ENCODE results near the gene TWIST1.

DNA sequence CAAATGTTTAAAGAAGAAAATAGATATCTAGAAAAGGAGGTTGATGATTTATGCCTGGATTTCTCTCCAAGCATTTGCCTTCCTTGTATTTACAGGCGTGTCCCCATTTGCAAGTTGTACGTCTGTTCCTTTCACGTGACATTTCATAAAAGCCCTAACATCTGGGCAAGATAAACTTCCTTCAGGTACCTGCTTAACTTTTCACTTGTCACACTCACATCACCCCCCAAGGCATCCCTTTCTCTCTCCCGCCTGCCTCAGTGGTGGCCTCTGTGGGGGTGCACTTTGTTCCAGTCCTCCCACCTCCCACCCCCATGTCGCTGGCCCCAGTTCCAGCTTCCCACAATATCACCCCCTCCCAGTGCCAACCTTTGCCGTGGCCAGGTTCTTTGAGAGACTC is 6.7 kb downstream of the TWIST1 start:
- TF ChIP-seq, protein P1, sequence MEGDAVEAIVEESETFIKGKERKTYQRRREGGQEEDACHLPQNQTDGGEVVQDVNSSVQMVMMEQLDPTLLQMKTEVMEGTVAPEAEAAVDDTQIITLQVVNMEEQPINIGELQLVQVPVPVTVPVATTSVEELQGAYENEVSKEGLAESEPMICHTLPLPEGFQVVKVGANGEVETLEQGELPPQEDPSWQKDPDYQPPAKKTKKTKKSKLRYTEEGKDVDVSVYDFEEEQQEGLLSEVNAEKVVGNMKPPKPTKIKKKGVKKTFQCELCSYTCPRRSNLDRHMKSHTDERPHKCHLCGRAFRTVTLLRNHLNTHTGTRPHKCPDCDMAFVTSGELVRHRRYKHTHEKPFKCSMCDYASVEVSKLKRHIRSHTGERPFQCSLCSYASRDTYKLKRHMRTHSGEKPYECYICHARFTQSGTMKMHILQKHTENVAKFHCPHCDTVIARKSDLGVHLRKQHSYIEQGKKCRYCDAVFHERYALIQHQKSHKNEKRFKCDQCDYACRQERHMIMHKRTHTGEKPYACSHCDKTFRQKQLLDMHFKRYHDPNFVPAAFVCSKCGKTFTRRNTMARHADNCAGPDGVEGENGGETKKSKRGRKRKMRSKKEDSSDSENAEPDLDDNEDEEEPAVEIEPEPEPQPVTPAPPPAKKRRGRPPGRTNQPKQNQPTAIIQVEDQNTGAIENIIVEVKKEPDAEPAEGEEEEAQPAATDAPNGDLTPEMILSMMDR (conservative IDR thresholded peaks at IDR 0.05; ENCODE audit: low read depth in 2 of 2), result no peak
- TF ChIP-seq, protein P2, sequence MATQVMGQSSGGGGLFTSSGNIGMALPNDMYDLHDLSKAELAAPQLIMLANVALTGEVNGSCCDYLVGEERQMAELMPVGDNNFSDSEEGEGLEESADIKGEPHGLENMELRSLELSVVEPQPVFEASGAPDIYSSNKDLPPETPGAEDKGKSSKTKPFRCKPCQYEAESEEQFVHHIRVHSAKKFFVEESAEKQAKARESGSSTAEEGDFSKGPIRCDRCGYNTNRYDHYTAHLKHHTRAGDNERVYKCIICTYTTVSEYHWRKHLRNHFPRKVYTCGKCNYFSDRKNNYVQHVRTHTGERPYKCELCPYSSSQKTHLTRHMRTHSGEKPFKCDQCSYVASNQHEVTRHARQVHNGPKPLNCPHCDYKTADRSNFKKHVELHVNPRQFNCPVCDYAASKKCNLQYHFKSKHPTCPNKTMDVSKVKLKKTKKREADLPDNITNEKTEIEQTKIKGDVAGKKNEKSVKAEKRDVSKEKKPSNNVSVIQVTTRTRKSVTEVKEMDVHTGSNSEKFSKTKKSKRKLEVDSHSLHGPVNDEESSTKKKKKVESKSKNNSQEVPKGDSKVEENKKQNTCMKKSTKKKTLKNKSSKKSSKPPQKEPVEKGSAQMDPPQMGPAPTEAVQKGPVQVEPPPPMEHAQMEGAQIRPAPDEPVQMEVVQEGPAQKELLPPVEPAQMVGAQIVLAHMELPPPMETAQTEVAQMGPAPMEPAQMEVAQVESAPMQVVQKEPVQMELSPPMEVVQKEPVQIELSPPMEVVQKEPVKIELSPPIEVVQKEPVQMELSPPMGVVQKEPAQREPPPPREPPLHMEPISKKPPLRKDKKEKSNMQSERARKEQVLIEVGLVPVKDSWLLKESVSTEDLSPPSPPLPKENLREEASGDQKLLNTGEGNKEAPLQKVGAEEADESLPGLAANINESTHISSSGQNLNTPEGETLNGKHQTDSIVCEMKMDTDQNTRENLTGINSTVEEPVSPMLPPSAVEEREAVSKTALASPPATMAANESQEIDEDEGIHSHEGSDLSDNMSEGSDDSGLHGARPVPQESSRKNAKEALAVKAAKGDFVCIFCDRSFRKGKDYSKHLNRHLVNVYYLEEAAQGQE (IDR thresholded peaks at IDR 0.05; ENCODE audit: unreplicated experiment), result no peak
- no peak for TF ChIP-seq POLR2AphosphoS5 (IDR thresholded peaks at IDR 0.05; ENCODE audit: low read depth)
- TF ChIP-seq CREB1 (CRISPR knock-in tag; IDR thresholded peaks at IDR 0.05; ENCODE audit: low read depth), result no peak
- TF ChIP-seq EZH2phosphoT487 (IDR thresholded peaks at IDR 0.05; ENCODE audit: unreplicated experiment), result no peak

Measured in GM23338 (cell line).